Fibroblast of pulmonary artery (primary cell): ENCODE data around the gene KCNQ1OT1.

Source experiments
- DNase-seq: peaks from one replicate; pipeline ENCODE4 v3.0.0-alpha.2; 2010; ENCODE audit warnings: low read depth
- H3K4me3 ChIP-seq: replicated peaks from 2 replicates; pipeline ENCODE4 v1.5.1; 2011; ENCODE audit warnings: low read depth, mild to moderate bottlenecking, control low read depth, low read length, moderate library complexity
- TF ChIP-seq, protein P1 (sequence below): IDR thresholded peaks from 2 replicates; pipeline ENCODE4 v1.5.1; 2011; ENCODE audit warnings: mild to moderate bottlenecking, control low read depth, low read length, inconsistent platforms; ENCODE audit errors: missing control alignments

KCNQ1OT1 gene

GRCh38 chr11:2700415-2701211 lies 819 bp upstream of the KCNQ1OT1 start:
- DNase-seq = no peak
- TF ChIP-seq, protein P1, sequence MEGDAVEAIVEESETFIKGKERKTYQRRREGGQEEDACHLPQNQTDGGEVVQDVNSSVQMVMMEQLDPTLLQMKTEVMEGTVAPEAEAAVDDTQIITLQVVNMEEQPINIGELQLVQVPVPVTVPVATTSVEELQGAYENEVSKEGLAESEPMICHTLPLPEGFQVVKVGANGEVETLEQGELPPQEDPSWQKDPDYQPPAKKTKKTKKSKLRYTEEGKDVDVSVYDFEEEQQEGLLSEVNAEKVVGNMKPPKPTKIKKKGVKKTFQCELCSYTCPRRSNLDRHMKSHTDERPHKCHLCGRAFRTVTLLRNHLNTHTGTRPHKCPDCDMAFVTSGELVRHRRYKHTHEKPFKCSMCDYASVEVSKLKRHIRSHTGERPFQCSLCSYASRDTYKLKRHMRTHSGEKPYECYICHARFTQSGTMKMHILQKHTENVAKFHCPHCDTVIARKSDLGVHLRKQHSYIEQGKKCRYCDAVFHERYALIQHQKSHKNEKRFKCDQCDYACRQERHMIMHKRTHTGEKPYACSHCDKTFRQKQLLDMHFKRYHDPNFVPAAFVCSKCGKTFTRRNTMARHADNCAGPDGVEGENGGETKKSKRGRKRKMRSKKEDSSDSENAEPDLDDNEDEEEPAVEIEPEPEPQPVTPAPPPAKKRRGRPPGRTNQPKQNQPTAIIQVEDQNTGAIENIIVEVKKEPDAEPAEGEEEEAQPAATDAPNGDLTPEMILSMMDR = no peak

GRCh38 chr11:2699185-2699530 lies 636 bp downstream of the KCNQ1OT1 start:
- DNase-seq = no peak
- TF ChIP-seq, protein P1 = no peak

More at GRCh38 chr11:2700415-2701211, 819 bp upstream of the KCNQ1OT1 start:
- H3K4me3 ChIP-seq = peak overlapping the region; percentile 88

DNA sequence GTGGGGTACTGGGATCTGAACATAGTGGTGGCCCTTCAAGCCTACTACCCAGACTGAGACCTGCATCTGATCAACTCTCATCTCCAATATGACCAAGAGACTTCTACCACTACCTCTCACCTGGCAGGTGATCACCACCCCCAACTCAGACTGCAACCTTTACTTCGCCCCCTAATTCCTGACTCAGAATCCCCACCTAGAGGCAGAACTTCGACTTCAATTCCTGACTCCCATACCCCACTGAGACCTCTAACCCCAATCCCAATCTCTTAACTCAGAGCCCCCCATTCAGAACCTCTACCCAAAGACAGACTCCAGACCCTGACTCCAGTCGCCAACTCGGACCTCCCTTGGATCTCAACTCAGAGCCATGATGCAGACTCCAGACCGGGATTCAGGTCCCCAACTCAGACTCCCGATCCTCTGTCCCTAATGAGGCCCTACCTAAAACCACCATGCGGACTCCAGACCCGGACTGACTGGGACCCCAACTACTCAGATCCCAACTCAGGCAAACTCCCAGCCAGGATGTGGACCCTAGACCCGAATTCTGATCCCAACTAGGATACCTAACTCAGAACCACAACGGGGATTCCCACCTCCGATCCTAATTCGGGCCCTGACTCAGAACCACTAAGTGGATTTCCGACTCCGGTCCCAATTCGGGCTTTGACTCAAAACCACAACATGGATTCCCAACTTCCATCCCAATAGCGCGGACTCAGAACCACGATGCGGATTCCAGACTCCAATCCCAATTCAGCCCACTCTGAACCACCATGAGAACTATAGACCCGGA lies 1.2 kb downstream of the KCNQ1OT1 start:
- no peak for DNase-seq
- peak overlapping the region; percentile 88 for H3K4me3 ChIP-seq
- TF ChIP-seq, protein P1 = no peak

More at GRCh38 chr11:2699185-2699530, 636 bp downstream of the KCNQ1OT1 start:
- H3K4me3 ChIP-seq = peak overlapping the region; percentile 88

DNA sequence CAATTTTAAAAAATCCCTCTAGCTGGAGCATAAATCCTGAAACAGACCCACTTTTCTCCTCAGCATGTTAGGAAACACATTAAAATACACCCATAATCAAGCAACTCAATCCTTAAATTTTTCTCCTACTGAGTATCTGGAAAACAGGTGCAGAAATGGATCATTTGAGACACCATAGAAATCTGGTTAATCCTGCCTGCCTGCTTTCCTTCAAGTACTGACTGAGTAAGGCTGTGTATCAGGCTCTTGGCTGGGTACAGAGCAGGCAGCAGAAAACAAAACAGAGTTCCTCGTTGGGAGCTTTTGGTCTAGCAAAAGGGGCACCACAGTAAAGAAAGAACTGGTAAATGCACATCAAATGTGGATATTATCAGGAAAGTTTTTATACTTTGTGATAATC lies 1.9 kb downstream of the KCNQ1OT1 start:
- peak overlapping the region; percentile 88 for H3K4me3 ChIP-seq
- TF ChIP-seq, protein P1 = no peak
- DNase-seq = no peak

DNA sequence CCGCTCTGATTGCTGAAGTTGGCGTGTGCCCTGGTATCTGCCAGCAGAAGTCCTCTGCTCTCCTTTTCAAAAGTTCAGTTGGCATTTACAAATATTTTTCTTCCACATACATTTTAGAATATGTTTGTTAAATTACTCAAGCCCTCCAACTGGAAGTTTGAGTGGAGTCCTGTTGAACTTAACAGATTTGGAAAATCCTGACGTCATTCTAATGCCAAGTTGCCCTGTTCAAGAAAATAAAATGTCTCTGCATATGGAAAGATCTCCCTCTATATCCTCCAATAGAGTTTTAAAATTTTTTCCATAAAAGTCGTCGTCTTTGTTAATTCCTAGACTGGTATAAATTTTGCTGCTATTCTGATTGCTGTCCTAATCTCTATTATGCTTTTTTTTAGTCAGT lies 3.3 kb downstream of the KCNQ1OT1 start:
- no peak overlapping the region for H3K4me3 ChIP-seq
- no peak for DNase-seq
- TF ChIP-seq, protein P1 = no peak

GRCh38 chr11:2694995-2695939 lies 4.5 kb downstream of the KCNQ1OT1 start:
- H3K4me3 ChIP-seq = no peak overlapping the region
- TF ChIP-seq, protein P1 = no peak
- DNase-seq = no peak
